Adrenal gland (tissue), 12 donors: ENCODE results near the gene HS2ST1. TPM values are rescaled to one million over a fixed set of nuclear protein-coding genes. Genes with fewer than 3 reads are reported as not detected.

Experiments used
- DNase-seq, 7 donors: peaks; one replicate each; pipeline ENCODE4 v3.0.0-alpha.2; 2019 to 2020
- H3K27ac ChIP-seq, 5 donors: fragments of 200-600 bp; sonication (generic) in 4 of 5; 1 replicate in 3 of 5; 2 replicates in 2 of 5; pipeline versions ENCODE4 v1.5.1 to v1.8.0; 2016 to 2020; ENCODE audit warnings: mild to moderate bottlenecking in 1 of 5
- H3K27me3 ChIP-seq: fragments of 200-600 bp; 2 replicates; pipeline ENCODE4 v1.8.0; 2021
- H3K36me3 ChIP-seq, 2 donors: fragments of 200-600 bp; replicated peaks in 1 of 2; 1 replicate in 1 of 2; 2 replicates in 1 of 2; pipeline versions ENCODE4 v1.5.1 to v1.8.0; 2018 to 2022
- H3K4me1 ChIP-seq, 2 donors: fragments of 200-600 bp; replicated peaks in 1 of 2; 1 replicate in 1 of 2; 2 replicates in 1 of 2; pipeline versions ENCODE4 v1.5.1 to v1.8.0; 2018 to 2021
- H3K4me3 ChIP-seq, 4 donors: fragments of 200-600 bp; sonication (generic) in 3 of 4; one replicate each; pipeline ENCODE4 v1.5.1; 2016 to 2018
- H3K9me3 ChIP-seq, 3 donors: fragments of 200-600 bp; sonication (generic) in 1 of 3; replicated peaks in 1 of 3; 1 replicate in 2 of 3; 2 replicates in 1 of 3; pipeline versions ENCODE4 v1.5.1 to v1.8.0; 2016 to 2021
- CTCF ChIP-seq, 6 experiments: fragments of 450-650 bp in 4 of 6; fragments of 200-600 bp in 2 of 6; sonication (generic) in 1 of 6; IDR thresholded peaks; 1 replicate in 5 of 6; 2 replicates in 1 of 6; pipeline versions ENCODE4 v1.5.1 to v1.8.0; 2016 to 2021; ENCODE audit warnings: antibody characterized with exemption in 6 of 6, mild to moderate bottlenecking in 2 of 6, moderate library complexity in 1 of 6
- POLR2A ChIP-seq, 2 donors: fragments of 450-650 bp; IDR thresholded peaks; one replicate each; pipeline ENCODE4 v1.6.1; 2017; ENCODE audit warnings: antibody characterized with exemption in 2 of 2, mild to moderate bottlenecking in 2 of 2, moderate library complexity in 1 of 2
- WGBS, 4 donors: extraction: QIAGEN DNeasy Blood & Tissue Kit in 2 of 4; methylation state at CpG; one replicate each; pipeline versions ENCODE4 v1.1.5 to v1.1.7; 2013 to 2017; 5-methylcytosine and 5-hydroxymethylcytosine counted together
- intact Hi-C, 2 donors: fragments of 100-400 bp; cut with DNase I; formaldehyde crosslinking; loops; one replicate each; pipeline versions ENCODE4 v1.14.1 to v1.15.0; 2022 to 2023
- polyA plus RNA-seq, 3 donors: library from polyadenylated mRNA; stranded (reverse); fragments of 200-250 nt in 2 of 3; fragments of 350-450 nt in 1 of 3; fragmentation: Illumina TruSeq in 1 of 3; extraction: RNeasy Lipid Tissue Mini Kit (QIAGEN cat#74804) in 1 of 3; gene quantifications; one replicate each; pipeline ENCODE4 v1.2.3, GENCODE V29; 2013 to 2014
- total RNA-seq, 9 donors: library from RNA; depleted of rRNA in 4 of 9; stranded (reverse); fragments of >200 nt in 4 of 9; fragments of 120-200 nt in 1 of 9; fragmentation: NEBNext Ultra II Directional in 1 of 9; extraction: Animal tissue kit (Norgen Biotek cat#: 25700) in 1 of 9; gene quantifications; one replicate each; pipeline versions ENCODE4 v1.1.0 to v1.2.4, GENCODE V29; 2013 to 2023
- donor health status: healthy with polysubstance abuse.
- donor health status: Bipolar disorder and iron deficiency.
- donor health status: DM: yes; HTN: yes; CAD: no.
- donor health status: DM: no; HTN: no; CAD: no.
- donor health status: DM: no; HTN: no; CAD: no.
- donor health status: DM: yes; HTN: yes; CAD: no.

The HS2ST1 gene
- total and polyA plus RNA-seq, 12 donors: 11.2 to 131 (median 46.5) TPM

DNA sequence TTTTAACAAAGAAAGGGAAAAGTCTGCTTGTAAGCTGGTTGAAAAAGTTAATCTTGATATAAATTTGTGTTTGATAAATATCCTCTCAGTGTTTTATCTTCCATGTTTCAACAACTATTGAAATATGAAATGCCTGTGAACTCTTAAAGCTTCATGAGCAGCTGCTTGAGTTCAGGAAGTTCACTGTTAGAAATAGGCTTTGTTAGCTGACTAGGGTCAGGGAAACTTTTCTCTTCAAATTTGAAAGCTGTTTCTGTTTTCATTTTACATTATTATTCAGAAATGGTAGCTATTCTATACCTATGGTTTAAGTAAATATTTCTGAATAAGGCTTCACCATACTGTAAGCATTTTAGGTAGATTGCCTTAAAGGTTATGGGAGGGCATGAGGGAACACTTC is 191.7 kb downstream of the HS2ST1 start:
- no peaks in the 10 kb centered on the region for H3K9me3 ChIP-seq
- TF ChIP-seq CTCF (IDR thresholded peaks at IDR 0.05): no peak
- no peak for TF ChIP-seq POLR2A (IDR thresholded peaks at IDR 0.05)
- H3K27me3 ChIP-seq: no peaks in the 10 kb centered on the region
- intact Hi-C loops: no loop called here
- DNase-seq: no peak
- no peak overlapping the region for H3K4me3 ChIP-seq
- H3K36me3 ChIP-seq: no peaks in the 10 kb centered on the region
- H3K4me1 ChIP-seq: peaks cover 0 to 20% of the 10 kb centered on the region in 2 donors
- H3K27ac ChIP-seq: no peak overlapping the region

GRCh38 chr1:87106867-87107266 is 192.4 kb downstream of the HS2ST1 start:
- DNase-seq: no peak
- Histone ChIP-seq H3K36me3 (no peaks in the 10 kb centered on the region), H3K4me3 (no peak overlapping the region), H3K9me3 (no peaks in the 10 kb centered on the region), H3K4me1 (peaks cover 0 to 20% of the 10 kb centered on the region in 2 donors), H3K27ac (no peak overlapping the region), H3K27me3 (no peaks in the 10 kb centered on the region)
- TF ChIP-seq CTCF (IDR thresholded peaks at IDR 0.05) (no peak), POLR2A (IDR thresholded peaks at IDR 0.05) (no peak)
- intact Hi-C loops: no loop called here
- 90 to 93% (median 91%) methylated on average over 2 of the region's 2 CpGs for WGBS, 4 donors

GRCh38 chr1:87108228-87108627 is 193.8 kb downstream of the HS2ST1 start:
- WGBS, 4 donors: 82 to 91% (median 88%) methylated on average over 1 of the region's 1 CpG
- no peaks in the 10 kb centered on the region for H3K27me3 ChIP-seq
- no peak overlapping the region for H3K4me3 ChIP-seq
- H3K36me3 ChIP-seq: no peaks in the 10 kb centered on the region
- intact Hi-C loops: no loop called here
- peaks cover 0 to 20% of the 10 kb centered on the region in 2 donors for H3K4me1 ChIP-seq
- no peak overlapping the region for H3K27ac ChIP-seq
- DNase-seq: no peak
- TF ChIP-seq CTCF (IDR thresholded peaks at IDR 0.05) (no peak), POLR2A (IDR thresholded peaks at IDR 0.05) (no peak)
- H3K9me3 ChIP-seq: no peaks in the 10 kb centered on the region

DNA sequence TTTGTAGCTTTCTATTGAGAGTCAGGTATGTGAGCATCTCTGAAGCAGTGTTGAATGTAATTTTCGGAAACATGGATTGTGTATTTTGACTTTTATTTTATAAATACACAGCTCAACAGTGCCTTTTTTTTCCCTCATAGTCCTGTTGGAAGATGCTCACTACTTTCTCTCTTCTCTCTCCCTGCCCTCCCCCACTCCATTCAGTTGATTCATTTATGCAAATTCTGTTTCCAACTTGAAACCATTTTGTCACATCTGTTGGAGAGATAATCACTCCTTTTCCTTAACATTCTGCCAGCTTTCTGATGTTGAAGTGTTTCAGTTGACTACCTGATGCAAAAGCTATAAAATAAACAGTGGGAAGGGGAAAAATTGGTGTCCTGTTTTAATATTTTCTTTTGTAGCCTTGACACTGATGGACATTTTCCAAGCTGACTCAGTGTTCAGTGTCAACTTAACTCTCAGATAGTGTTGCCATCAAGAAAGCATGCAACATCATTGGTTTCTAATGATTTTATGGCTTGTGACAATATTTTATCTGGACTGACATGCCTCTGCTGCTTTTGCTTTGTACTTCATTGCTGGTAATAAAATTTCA is 194.5 kb downstream of the HS2ST1 start:
- Histone ChIP-seq H3K27me3 (no peaks in the 10 kb centered on the region), H3K4me1 (peaks cover 0 to 20% of the 10 kb centered on the region in 2 donors), H3K36me3 (no peaks in the 10 kb centered on the region), H3K4me3 (no peak overlapping the region), H3K27ac (no peak overlapping the region), H3K9me3 (no peaks in the 10 kb centered on the region)
- intact Hi-C loops: no loop called here
- WGBS, 4 donors: 85 to 97% (median 90%) methylated on average over 1 of the region's 1 CpG
- DNase-seq: no peak
- TF ChIP-seq CTCF (IDR thresholded peaks at IDR 0.05) (no peak), POLR2A (IDR thresholded peaks at IDR 0.05) (no peak)
